8988T (cell line): Measurements from ENCODE around the gene BRWD1.
"Not testable (repeated sequence)": the region's sequence is repeated elsewhere in the genome, so short reads cannot be mapped to it uniquely, and the experiment has no call there.

ENCODE experiments used
- DNase-seq: peaks from one replicate; pipeline ENCODE4 v3.0.0; 2011

Gene BRWD1

DNA sequence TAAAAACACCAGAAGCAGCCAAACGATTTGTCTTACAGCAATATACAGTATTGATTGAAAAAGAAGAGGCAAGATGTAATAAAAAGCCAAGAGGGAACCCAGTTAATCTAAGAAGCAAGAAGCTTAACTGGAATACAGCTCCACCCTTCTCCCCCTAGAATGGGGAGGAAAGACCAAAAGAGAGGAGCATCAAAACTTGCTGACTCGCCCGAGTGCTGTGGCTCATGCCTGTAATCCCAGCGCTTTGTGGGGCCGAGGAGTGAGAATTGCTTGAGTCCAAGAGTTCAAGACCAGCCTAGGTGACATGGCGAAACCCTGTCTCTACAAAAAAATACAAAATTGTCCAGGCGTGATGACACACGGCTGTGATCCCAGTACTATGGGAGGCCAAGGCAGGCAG is 32.2 kb downstream of the BRWD1 start:
- no peak for DNase-seq

DNA sequence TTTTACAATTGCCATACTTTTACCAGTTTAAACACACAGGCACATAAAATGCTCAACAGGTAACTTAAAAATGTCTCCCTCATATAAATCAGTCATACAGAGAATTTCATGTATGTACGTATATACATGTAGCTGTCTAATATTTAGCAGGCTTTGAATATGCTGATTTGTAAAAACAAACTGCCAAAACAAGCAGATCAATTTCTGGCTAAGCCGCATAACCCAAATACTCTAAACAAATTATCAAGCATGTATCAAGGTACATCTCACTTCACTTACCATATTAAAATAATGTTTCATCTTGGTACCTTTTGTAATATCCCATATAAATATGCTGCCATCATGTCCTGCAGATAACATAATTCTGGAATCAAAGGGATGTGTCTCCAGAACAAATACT is 43.8 kb downstream of the BRWD1 start:
- DNase-seq, result no peak

DNA sequence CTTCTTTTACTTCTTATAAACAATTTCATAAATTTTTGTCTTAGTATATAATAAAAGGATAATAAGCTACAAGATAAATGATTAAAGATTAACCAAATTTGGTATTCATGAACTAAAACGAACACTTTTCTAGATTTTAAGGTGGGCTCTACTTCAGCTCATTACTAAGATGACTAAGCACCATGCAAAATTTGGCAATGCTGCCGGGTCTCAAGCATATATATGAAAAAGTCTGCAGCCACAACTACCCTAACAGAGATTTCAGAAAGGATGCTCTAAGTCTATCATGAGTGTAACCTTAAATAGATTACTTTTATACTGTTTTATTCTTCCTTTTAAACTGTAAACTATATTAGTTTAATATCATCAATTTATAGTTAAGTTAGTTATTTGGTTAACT is 47.8 kb downstream of the BRWD1 start:
- no peak for DNase-seq

DNA sequence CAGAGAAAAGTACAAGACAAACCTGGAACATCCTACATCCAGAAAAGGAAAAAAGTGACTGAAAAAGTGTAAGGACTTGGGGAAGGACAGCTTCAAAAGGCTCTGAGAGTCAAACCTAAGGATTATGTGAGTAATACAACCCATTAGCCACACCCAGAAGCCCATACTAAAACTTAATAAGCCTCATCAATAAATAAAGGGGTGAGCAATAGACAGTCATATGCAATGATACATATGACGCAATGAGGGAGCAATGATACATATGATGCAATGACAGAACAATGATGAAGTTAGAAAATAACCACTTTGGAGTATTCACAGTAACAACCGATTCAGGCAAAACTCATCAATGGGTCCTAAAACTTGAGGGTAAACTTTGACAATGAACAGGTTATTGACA is 50.1 kb downstream of the BRWD1 start:
- DNase-seq, result no peak

DNA sequence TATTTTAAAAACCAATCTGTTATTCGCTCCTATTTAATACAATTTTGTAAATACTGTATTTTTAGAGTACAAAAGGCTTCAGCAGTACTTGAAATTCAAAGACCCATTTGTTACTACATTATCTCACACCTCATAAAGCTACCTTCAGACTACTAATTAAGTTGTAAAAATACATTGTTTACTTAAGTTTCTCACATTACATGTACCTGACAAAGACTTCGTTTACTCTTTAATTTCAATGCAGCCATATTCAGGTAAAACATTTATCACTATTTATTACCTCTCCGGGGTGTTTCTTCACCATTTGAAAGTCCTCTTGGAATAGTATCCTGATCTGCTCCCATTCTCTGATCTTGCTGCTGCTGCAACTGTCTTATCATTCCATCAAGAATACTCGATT is 55.2 kb downstream of the BRWD1 start:
- DNase-seq, result no peak

DNA sequence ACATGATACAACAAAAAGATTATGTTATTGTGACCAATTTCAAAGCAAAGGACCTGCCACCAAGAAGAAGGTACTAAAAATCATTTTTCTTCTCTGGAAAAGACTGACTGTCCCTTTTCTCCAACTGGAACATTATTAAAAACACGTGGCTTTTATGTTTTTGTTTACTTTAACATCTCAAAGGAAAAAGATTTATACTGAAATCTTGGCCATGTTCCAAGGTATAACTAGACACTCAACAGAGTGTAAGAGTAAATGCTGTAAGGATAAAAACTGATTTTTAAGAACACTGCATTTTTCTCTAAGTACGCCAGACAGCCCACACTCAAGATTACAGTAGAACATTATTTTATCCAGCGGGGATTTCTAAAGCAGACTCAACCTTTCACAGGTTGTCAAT is 62.1 kb downstream of the BRWD1 start:
- no peak for DNase-seq

DNA sequence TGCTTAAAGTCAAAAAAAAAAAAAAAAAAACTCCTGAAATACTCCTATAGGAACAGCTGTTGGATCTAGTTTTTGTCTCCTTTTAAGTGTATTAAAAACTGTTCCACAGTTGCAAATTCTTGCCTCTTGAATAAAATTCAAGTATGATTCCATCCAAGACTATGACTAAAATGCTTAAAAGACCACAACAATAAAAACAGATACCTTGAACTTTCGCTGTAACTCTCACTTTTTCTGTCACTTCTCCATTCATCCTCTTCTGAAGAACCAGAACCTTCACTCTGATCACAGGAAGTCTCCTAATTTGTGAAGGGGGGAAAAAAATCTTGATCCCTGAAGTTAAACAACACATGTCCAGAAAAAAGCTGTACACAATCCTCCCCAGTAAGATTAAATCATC is 75.2 kb downstream of the BRWD1 start:
- no peak for DNase-seq

DNA sequence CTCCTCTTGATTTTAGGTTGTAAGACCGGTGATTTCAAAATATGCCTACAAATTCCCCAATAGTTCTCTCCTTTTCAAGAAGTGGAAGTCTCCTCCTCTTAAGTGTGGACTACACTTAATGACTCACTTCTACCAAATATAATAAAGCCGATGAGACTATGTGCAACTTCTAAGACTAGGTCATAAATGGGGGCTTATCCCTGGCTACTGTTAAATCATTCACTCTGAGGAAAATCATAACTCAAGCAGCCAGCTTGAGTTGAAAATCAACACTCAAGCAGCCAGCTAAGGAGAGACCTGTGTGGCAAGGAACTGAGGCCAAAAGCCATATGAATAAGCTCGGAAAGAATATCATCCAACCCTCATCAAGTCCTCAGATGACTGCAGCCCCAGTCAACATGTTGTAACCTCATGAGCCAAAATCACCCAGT is 80.6 kb downstream of the BRWD1 start:
- DNase-seq, result no peak

DNA sequence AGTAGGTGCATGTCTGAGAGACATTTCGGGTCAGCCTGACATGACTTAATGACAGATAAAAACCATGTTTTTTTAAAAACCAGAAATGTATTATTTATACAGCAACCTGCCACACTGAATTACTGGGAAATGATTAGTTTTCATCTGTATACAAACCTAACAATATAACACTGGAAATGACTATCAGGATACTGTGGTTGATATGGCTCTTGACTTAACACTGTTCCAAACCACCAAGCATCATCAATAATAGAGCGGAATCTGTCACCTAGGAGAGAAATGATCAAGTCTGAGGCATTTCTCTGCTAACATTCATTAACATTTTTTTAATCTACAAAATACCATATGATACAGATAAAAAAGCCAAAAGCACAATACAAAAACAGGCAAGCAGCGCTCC is 88.5 kb downstream of the BRWD1 start:
- no peak for DNase-seq

DNA sequence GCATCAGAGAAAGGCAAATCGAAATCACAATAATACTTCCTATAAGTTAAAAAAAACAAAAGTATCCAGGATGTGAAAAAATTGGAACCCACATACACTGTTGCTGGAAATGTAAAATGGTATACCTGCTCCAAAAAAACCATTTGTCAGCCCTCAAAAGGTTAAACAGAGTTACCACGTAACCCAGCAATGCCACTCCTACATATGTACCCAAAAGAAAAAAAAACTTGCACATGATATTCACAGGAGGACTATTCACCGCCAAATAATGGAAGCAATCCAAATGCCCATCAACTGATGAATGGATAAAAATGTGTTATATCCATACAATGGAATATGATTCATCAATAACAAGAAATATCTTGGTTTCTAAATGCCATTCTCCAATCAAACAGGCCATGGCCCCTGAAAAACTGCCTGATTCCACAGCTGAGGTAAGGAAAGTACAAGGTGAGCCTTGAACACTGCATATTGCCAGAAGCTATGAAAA is 91.4 kb downstream of the BRWD1 start:
- no peak for DNase-seq

DNA sequence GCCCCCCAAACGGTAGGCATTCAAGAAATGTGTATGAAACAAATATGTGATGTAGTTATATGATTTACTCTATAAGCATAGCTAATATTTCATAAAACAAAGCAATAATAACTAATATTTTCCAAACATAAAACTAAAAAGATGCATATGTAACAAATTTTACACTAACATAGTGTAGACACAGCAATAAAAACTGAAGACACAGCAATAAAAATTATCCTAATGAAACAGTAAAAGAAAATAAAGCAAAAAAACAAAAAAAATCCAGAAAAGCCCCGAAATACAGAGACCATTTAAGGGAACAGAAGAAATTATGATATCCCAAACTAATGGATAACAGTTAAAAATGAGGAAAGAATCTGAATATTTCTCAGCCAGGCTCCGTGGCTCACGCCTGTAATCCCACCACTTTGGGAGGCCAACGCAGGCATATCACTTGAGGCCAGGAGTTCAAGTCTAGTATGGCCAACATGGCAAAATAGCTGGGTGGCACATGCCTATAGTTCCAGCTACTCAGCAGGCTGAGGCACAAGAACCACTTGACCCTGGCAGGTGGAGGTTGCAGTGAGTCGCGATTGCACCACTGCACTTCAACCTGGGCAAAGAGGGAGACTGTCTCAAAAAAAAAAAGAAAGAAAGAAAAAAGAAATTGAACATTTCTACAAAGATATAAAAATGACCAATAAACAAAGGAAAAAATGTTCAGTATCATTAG is 92.0 kb downstream of the BRWD1 start:
- DNase-seq, result no peak

DNA sequence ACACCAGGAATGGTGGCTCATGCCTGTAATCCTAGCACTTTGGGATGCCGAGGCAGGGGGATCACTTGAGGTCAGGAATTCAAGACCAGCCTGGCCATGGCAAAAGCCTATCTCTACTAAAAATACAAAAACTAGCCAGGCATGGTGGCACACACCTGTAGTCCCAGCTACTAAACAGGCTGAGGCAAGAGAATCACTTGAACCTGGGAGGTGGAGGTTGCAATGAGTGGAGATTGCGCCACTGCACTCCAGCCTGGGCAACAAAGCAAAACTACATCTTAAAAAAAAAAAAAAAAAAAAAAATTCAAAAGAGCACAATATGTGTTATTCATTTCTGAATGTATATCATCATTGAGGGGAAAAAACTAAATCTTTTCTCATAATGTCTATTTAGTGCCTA is 92.6 kb downstream of the BRWD1 start:
- not testable (repeated sequence) for DNase-seq

DNA sequence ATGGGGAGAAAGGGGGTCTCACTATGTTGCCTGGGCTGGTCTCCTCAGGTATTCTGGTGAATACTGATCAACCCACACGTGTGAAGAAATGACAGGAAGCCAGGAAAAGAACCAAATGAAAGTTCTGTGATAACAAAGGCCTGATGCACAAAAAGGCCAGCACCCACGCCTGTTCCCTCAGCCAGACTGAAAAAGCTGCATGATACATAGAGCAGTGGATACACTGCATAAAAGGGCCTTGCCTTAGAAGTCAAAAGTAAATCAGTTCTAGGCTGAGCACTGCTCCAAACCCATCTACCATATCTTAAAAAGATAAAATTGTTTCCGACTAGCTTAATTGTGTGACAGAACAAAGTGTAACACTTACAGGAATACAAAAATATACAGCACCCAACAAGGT is 93.3 kb downstream of the BRWD1 start:
- no peak for DNase-seq

DNA sequence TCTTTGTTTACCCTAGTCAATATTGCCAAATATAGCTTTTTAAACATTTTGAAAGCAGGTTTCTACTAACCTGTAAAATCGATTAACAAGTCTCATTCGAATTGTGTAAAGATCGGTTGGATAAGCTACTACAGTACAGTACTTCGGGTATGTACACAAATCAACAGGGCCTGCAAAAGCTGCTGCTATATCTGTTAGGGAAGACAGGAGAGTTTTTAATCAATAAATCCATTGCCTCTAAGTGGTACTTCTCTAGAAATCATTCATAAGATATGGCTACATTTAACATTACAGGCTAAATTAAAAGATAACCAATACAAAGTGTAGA is 95.4 kb downstream of the BRWD1 start:
- DNase-seq, result no peak

DNA sequence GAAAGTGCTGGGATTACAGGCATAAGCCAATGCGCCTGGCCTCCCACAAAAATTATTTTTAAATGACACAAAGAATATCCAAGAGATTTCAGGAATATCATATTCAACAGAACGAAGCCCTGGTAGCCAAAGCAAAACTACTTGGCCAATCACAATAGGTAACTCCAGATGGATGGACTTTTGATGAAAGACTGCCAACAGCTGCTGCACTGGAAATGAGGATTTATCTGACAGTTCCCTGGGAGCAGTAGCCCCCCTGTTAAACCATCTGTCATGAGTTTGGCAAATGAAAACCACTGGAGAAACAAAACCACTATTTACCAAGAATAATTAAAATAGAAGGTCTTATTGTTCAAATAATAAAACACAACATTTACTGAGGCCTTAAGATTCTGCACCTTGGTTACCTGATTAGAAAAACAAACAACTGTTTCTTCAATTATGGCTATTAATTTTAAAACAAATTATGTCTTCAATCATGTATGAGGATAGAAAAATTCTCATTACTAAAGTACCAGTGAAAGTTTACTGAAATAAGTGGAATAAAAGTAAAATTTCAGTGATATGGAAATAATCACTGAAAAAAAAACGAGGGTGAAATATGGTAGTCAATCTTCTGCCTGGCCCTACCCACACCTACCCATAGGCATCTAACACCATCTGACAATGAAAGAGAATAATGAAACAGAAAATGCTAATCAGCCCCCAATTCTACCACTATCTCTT is 95.9 kb downstream of the BRWD1 start:
- DNase-seq, result no peak

DNA sequence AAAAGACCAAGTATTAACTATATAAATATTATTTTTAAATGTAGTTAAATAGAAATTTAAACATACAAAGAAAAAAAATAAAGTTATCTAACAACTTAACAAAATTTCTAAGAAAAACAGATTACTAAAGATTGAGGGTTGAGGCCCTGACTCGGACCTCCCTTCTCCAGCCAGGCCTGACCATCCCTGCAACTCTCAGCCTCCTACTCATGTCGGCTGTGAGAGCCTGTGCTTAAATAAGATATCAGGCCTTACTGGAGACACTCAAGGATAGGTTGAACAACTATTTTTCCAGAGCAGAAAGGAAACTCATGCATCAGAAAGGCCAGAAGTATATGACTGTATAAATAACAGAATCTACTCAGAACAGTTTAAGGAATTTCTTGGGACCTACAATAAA is 97.1 kb downstream of the BRWD1 start:
- no peak for DNase-seq

DNA sequence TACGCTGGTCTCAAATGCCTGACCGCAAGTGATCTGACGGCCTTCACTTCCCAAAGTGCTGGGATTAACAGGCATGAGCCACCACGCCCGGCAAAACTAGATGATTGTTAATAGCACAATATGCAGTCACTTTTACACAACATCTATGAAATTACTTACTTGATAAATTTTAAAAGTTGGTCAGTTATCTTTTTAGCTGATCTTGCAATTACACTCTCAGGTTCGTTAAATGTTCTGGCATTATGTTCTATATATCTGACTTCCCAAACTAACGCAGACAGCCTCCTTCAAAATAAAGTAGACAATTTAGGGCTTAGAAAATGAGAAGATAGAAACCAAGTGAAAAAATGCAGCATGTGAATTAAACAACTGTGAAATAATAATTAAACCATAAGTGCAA is 98.4 kb downstream of the BRWD1 start:
- DNase-seq, result no peak

DNA sequence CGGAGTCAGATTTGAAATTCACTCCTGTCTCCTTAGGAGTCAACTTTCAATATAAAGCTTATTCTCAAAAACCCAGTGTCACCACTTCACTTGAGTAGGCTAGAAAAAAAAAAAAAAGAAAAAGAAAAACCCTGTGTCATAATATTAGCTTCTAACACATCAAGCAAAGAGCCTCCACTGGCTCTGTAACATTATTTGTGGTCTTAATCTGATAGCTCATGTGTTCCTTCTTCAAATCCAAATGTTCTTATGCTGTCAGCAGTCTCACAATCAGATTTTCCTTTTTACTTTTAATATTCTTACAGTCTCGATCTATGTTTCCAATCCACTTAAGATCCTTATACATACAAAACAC is 104.1 kb downstream of the BRWD1 start:
- DNase-seq, result no peak

DNA sequence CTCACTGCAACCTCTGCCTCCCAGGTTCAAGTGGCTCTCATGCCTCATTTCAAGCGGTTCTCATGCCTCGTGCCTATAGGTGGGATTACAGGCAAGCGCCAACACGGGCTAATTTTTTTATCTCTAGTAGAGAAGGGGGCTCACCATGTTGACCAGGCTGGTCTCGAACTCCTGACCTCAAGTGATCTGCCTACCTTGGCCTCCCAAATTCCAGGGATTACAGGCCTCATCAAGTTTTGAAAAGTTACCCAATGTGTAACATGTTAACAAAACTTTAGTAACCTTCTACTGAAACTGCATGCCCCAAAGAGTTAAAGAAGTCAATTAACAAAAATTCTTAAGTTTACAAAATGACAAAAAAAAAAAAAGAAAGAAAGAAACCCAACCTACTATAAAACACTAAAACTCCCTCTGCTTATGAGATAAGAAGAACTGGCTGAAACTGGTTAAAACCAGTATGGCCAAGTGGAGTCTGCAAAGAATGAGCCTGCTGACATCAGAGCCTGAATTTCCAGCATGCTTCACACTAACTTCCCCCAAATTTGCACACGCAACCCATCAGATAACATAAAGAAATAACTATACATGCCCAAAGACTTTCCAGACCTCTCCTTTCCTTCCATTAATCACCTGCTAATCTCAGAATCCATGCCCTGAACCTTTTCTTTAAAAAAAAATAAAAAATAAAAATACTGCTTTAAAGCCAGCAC is 104.7 kb downstream of the BRWD1 start:
- no peak for DNase-seq

DNA sequence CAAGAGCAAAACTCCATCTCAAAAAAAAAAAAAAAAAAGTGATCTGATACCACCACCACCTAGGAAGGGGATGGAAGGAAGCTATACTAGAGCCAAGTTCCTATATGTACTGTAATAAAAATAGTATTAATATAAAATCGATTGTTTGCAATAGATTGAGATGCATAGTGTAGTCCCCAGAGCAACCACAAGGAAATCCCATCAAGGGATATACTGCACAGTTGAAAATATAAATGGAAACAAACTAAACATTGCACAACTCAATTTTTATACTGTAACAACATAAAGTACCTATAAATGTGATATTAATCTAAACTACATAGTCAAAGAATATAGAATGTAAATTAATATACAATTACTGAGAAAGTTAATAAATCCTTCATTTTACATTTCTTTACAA is 109.3 kb downstream of the BRWD1 start:
- no peak for DNase-seq

DNA sequence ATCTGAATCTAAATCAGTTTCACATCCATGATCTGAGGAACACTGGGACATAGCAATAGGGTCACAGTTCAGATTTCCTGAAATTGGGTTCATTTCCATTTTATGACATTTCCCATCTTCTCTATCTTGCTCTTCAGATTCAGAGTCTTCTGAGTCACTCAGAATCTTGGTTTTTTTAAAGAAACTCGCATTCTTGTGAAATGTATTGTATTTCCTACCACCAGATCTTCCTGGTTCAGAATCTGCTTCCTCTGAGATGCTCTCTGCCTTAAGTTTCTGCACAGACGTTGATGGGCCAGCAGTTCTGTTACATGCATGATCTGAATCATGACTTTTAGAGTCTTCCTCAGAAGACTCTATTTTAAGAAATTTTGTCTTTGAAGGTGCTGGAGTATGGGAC is 114.6 kb downstream of the BRWD1 start:
- no peak for DNase-seq

DNA sequence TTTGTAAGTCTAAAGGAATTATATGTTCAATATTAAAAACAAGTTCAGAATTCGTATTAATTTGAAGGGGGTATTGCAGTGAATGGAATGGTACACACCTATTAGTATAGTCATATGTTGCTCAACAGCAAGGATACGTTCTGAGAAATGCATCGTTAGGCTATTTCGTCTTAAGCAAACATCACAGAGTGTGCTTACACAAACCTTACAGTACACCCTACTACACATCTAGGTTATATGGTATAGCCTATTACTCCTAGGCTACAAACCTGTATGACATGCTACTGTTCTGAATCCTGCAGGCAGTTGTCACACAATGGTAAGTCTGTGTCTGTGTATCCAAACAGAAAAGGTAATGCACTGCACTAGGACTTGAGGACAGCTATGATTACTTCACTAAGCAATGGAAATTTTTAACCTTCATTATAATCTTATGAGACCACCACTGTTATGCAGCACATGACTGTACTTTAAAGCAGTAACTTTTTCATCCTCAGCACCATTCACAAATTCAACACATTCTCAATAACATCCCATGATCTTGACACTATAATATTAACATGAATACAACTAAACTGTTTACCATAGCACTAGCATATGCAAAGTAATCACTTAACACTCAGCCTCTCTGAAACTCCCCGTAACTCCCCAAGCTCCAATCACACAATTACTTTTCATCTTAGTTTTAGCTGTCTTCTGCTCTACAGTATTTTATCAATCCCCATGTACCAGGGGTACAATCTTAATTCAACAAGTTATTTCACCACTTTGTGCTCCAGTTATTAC is 115.8 kb downstream of the BRWD1 start:
- no peak for DNase-seq

DNA sequence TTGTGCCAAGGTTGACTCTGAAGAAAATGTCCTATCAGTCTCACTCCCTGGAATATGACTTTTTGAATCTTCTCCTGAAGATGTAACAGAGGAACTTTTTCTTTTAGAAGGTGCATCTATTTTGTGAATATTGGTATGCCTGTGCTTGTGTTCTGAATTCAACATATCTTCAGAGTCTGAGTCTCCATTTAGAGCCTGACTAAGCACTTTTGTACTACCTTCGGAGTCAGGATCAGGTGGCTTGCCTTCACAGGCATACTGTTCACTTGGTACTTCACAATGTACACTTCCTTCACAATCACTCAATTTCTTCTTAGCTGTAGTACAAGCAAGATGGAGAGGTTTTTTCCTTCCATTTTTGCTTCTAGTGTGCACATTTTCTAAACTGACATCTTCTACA is 116.6 kb downstream of the BRWD1 start:
- no peak for DNase-seq

DNA sequence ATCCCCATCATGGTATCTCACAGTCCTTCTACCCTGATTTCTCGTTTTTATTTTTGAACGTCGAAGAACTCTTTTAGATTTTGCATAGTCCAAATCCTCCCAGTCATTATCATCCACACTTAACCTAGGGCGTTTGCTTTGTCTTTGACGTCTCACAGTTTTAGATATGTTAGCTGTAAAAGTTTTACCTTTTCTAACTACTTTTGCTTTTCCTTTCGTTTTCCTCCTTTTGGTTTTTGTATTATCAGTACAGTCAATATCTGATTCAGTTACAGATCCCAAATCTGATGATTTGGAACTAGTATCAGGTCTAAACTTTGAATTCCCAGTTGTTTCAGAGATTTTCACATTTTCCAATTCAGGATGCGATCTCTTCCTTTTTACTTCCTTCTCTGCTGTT is 117.1 kb downstream of the BRWD1 start:
- no peak for DNase-seq
